Esophagus muscularis mucosa (tissue), 3 donors: Measurements from ENCODE around the gene ALOX12B.

Source experiments
- POLR2A ChIP-seq: fragments of 450-650 bp; IDR thresholded peaks from one replicate; pipeline ENCODE4 v1.6.1; 2017; ENCODE audit warnings: antibody characterized with exemption, moderate library complexity, mild to moderate bottlenecking, low read depth
- POLR2AphosphoS5 ChIP-seq, 2 donors: sonication (generic); formaldehyde crosslinking; IDR thresholded peaks; one replicate each; pipeline ENCODE4 v1.6.1; 2017; ENCODE audit warnings: antibody characterized with exemption in 2 of 2
- TF ChIP-seq, protein P1 (sequence below), 3 experiments: fragments of 200-600 bp in 2 of 3; fragments of 450-650 bp in 1 of 3; sonication (generic) in 2 of 3; IDR thresholded peaks; one replicate each; pipeline ENCODE4 v1.5.1; 2017 to 2019; ENCODE audit warnings: antibody characterized with exemption in 3 of 3, mild to moderate bottlenecking in 2 of 3, moderate library complexity in 1 of 3

- no peak for TF ChIP-seq POLR2AphosphoS5 (IDR thresholded peaks at IDR 0.05)
- no peak for TF ChIP-seq POLR2A
- TF ChIP-seq, protein P1, sequence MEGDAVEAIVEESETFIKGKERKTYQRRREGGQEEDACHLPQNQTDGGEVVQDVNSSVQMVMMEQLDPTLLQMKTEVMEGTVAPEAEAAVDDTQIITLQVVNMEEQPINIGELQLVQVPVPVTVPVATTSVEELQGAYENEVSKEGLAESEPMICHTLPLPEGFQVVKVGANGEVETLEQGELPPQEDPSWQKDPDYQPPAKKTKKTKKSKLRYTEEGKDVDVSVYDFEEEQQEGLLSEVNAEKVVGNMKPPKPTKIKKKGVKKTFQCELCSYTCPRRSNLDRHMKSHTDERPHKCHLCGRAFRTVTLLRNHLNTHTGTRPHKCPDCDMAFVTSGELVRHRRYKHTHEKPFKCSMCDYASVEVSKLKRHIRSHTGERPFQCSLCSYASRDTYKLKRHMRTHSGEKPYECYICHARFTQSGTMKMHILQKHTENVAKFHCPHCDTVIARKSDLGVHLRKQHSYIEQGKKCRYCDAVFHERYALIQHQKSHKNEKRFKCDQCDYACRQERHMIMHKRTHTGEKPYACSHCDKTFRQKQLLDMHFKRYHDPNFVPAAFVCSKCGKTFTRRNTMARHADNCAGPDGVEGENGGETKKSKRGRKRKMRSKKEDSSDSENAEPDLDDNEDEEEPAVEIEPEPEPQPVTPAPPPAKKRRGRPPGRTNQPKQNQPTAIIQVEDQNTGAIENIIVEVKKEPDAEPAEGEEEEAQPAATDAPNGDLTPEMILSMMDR (IDR thresholded peaks at IDR 0.05), result no peak
Observed at GRCh38 chr17:8104911-8105310, 17.4 kb upstream of the ALOX12B start.
